Measurements from ENCODE around the gene ANKRD23.

DNA sequence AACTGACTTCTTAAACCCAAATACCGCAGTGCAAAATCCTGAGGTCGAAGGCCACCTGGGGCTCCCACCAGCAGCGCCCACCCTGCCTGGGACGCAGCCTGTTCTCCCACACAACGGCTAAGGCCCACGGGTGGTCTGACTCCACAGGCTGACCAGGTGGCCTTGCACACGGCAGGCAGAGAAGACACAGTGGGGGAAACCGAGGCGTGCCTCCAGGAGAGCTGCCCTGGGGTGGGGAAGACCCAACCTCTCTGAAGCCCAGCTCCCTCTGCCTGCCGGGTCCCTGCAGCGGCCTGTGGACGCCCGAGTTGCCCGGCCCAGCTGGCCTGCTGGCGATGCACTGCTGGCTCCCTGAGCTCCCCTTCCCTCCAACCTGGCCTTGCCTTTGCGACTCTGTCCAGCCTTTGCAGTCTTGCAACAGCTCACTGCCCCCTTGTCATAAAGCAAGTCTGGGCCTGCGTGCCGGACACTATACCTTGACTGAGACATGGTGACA, 35.8 kb upstream of the ANKRD23 start:
- TF ChIP-seq, protein P1, sequence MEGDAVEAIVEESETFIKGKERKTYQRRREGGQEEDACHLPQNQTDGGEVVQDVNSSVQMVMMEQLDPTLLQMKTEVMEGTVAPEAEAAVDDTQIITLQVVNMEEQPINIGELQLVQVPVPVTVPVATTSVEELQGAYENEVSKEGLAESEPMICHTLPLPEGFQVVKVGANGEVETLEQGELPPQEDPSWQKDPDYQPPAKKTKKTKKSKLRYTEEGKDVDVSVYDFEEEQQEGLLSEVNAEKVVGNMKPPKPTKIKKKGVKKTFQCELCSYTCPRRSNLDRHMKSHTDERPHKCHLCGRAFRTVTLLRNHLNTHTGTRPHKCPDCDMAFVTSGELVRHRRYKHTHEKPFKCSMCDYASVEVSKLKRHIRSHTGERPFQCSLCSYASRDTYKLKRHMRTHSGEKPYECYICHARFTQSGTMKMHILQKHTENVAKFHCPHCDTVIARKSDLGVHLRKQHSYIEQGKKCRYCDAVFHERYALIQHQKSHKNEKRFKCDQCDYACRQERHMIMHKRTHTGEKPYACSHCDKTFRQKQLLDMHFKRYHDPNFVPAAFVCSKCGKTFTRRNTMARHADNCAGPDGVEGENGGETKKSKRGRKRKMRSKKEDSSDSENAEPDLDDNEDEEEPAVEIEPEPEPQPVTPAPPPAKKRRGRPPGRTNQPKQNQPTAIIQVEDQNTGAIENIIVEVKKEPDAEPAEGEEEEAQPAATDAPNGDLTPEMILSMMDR (IDR thresholded peaks at IDR 0.05), result no peak
- no peak for TF ChIP-seq POLR2A (IDR thresholded peaks at IDR 0.05)
